ENCODE results near the gene UBR3. TPM values are rescaled to one million over a fixed set of nuclear protein-coding genes. Genes with fewer than 3 reads are reported as not detected.
"Not testable (repeated sequence)": the region's sequence is repeated elsewhere in the genome, so short reads cannot be mapped to it uniquely, and the experiment has no call there.

The UBR3 gene
- total RNA-seq, 4 donors from 2014 or later, result 87.4 to 101 (median 97.3) TPM

GRCh38 chr2:169838743-169839489, 11.7 kb downstream of the UBR3 start:
- H3K4me3 ChIP-seq, result no peak overlapping the region
- H3K27ac ChIP-seq, result no peak overlapping the region
- WGBS, 2 donors, result 98 to 100% methylated on average over 2 of the region's 2 CpGs
- no peaks in the 10 kb centered on the region for H3K9me3 ChIP-seq
- TF ChIP-seq CTCF (IDR thresholded peaks at IDR 0.05) (no peak), POLR2A (IDR thresholded peaks at IDR 0.05) (no peak), EP300 (IDR thresholded peaks at IDR 0.05) (no peak)
- peaks cover 0 to 47% (median 10%) of the 10 kb centered on the region in 4 donors for H3K4me1 ChIP-seq
- no peaks in the 10 kb centered on the region for H3K27me3 ChIP-seq
- peaks cover 0 to 12% (median 0%) of the 10 kb centered on the region in 3 donors for H3K36me3 ChIP-seq
- no peak for DNase-seq (ENCODE audit: low spot score in 2 of 2)

GRCh38 chr2:169839954-169840746, 12.9 kb downstream of the UBR3 start:
- Histone ChIP-seq H3K27me3 (no peaks in the 10 kb centered on the region), H3K9me3 (no peaks in the 10 kb centered on the region), H3K4me3 (no peak overlapping the region), H3K36me3 (peaks cover 0 to 12% (median 0%) of the 10 kb centered on the region in 3 donors), H3K4me1 (peaks cover 0 to 35% (median 10%) of the 10 kb centered on the region in 4 donors), H3K27ac (no peak overlapping the region)
- DNase-seq (ENCODE audit: low spot score in 2 of 2), result no peak
- WGBS, 2 donors, result 73 to 80% methylated on average over 9 to 10 of the region's 10 CpGs
- TF ChIP-seq POLR2A (IDR thresholded peaks at IDR 0.05) (no peak), EP300 (IDR thresholded peaks at IDR 0.05) (no peak), CTCF (IDR thresholded peaks at IDR 0.05) (no peak)

- no peak for DNase-seq (ENCODE audit: low spot score in 2 of 2)
- H3K4me3 ChIP-seq, result no peak overlapping the region
- H3K36me3 ChIP-seq, result peaks cover 0 to 12% (median 0%) of the 10 kb centered on the region in 3 donors
- H3K27me3 ChIP-seq, result no peaks in the 10 kb centered on the region
- no peaks in the 10 kb centered on the region for H3K9me3 ChIP-seq
- TF ChIP-seq POLR2A (IDR thresholded peaks at IDR 0.05), result no peak
- TF ChIP-seq CTCF (IDR thresholded peaks at IDR 0.05), result no peak
- no peak overlapping the region for H3K27ac ChIP-seq
- peaks cover 0 to 34% (median 10%) of the 10 kb centered on the region in 4 donors for H3K4me1 ChIP-seq
- WGBS, 2 donors, result 92 to 93% methylated on average over 2 of the region's 2 CpGs
These were observed 13.5 kb downstream of the UBR3 start for GRCh38 chr2:169840747-169841142.

GRCh38 chr2:169841625-169842024, 14.4 kb downstream of the UBR3 start:
- 96% methylated on average over 10 to 21 of the region's 24 CpGs for WGBS, 2 donors
- H3K27ac ChIP-seq, result not testable (repeated sequence)

GRCh38 chr2:169845016-169845415, 17.8 kb downstream of the UBR3 start:
- Histone ChIP-seq H3K27ac (no peak overlapping the region), H3K36me3 (peaks cover 0 to 20% (median 0%) of the 10 kb centered on the region in 3 donors), H3K9me3 (no peaks in the 10 kb centered on the region), H3K27me3 (no peaks in the 10 kb centered on the region), H3K4me1 (peaks cover 0 to 43% (median 5%) of the 10 kb centered on the region in 4 donors), H3K4me3 (no peak overlapping the region)
- DNase-seq (ENCODE audit: low spot score in 2 of 2), result no peak
- no peak for TF ChIP-seq CTCF (IDR thresholded peaks at IDR 0.05)
- TF ChIP-seq EP300 (IDR thresholded peaks at IDR 0.05), result no peak
- 94 to 95% methylated on average over 2 of the region's 2 CpGs for WGBS, 2 donors

More at GRCh38 chr2:169841625-169842024, 14.4 kb downstream of the UBR3 start:
- Histone ChIP-seq H3K36me3 (peaks cover 0 to 12% (median 0%) of the 10 kb centered on the region in 3 donors), H3K4me1 (peaks cover 0 to 36% (median 10%) of the 10 kb centered on the region in 4 donors)
- H3K9me3 ChIP-seq; H3K27me3 ChIP-seq; DNase-seq (ENCODE audit: low spot score in 2 of 2); H3K4me3 ChIP-seq: not testable (repeated sequence)

- H3K27ac ChIP-seq; H3K4me3 ChIP-seq; H3K27me3 ChIP-seq; H3K9me3 ChIP-seq; DNase-seq (ENCODE audit: low spot score in 2 of 2): not testable (repeated sequence)
- Histone ChIP-seq H3K36me3 (peaks cover 0 to 15% (median 0%) of the 10 kb centered on the region in 3 donors), H3K4me1 (peaks cover 0 to 32% (median 2%) of the 10 kb centered on the region in 4 donors)
- 59% methylated on average over 8 of the region's 8 CpGs for WGBS, 2 donors
These were observed 21.9 kb downstream of the UBR3 start for GRCh38 chr2:169848959-169849693.
